Testis (tissue), 3 donors: ENCODE measurements around the gene KCNC3. TPM values are rescaled to one million over a fixed set of nuclear protein-coding genes. Genes with fewer than 3 reads are reported as not detected.
"Not testable (repeated sequence)": the region's sequence is repeated elsewhere in the genome, so short reads cannot be mapped to it uniquely, and the experiment has no call there.

Source experiments
- DNase-seq: peaks from one replicate; pipeline ENCODE4 v3.0.0-alpha.2; 2019
- H3K27ac ChIP-seq, 2 donors: fragments of 200-600 bp; sonication (generic); one replicate each; pipeline ENCODE4 v1.5.1; 2019
- H3K27me3 ChIP-seq: fragments of 200-600 bp; sonication (generic); one replicate; pipeline ENCODE4 v1.5.1; 2019
- H3K36me3 ChIP-seq: fragments of 200-600 bp; sonication (generic); one replicate; pipeline ENCODE4 v1.5.1; 2017; ENCODE audit warnings: low read depth; ENCODE audit errors: missing control alignments
- H3K4me1 ChIP-seq: fragments of 200-600 bp; sonication (generic); one replicate; pipeline ENCODE4 v1.5.1; 2019
- H3K4me3 ChIP-seq, 2 donors: fragments of 200-600 bp; sonication (generic); one replicate each; pipeline ENCODE4 v1.5.1; 2017 to 2019
- H3K9me3 ChIP-seq: fragments of 200-600 bp; sonication (generic); one replicate; pipeline ENCODE4 v1.5.1; 2017
- POLR2A ChIP-seq: fragments of 450-650 bp; IDR thresholded peaks from one replicate; pipeline ENCODE4 v1.6.1; 2017; ENCODE audit warnings: antibody characterized with exemption, mild to moderate bottlenecking, moderate library complexity
- WGBS, 2 donors: methylation state at CpG; one replicate each; pipeline ENCODE4 v1.1.5; 2018; 5-methylcytosine and 5-hydroxymethylcytosine counted together
- intact Hi-C: fragments of 100-400 bp; cut with DNase I; formaldehyde crosslinking; loops from one replicate; pipeline ENCODE4 v1.15.1; 2023; ENCODE audit warnings: low total_unique reads
- polyA plus RNA-seq: library from polyadenylated mRNA; stranded (reverse); fragments of 350-450 nt; fragmentation: Illumina TruSeq; extraction: RNeasy Lipid Tissue Mini Kit (QIAGEN cat#74804); gene quantifications from one replicate; pipeline ENCODE4 v1.2.3, GENCODE V29; 2014; ENCODE audit warnings: low read depth, low replicate concordance; ENCODE audit not compliant: insufficient read depth
- total RNA-seq, 2 donors: library from RNA; depleted of rRNA; stranded (reverse); fragments of >200 nt; gene quantifications; one replicate each; pipeline ENCODE4 v1.2.3, GENCODE V29; 2016
- TF ChIP-seq, protein P1 (sequence below), 3 experiments: fragments of 450-650 bp in 2 of 3; fragments of 200-600 bp in 1 of 3; sonication (generic) in 1 of 3; IDR thresholded peaks; one replicate each; pipeline ENCODE4 v1.5.1; 2016 to 2019; ENCODE audit warnings: antibody characterized with exemption in 3 of 3, mild to moderate bottlenecking in 2 of 3, moderate library complexity in 1 of 3

KCNC3 gene
- total and polyA plus RNA-seq, 3 donors from 2014 or later = 6.9 to 16.0 (median 7.7) TPM

DNA sequence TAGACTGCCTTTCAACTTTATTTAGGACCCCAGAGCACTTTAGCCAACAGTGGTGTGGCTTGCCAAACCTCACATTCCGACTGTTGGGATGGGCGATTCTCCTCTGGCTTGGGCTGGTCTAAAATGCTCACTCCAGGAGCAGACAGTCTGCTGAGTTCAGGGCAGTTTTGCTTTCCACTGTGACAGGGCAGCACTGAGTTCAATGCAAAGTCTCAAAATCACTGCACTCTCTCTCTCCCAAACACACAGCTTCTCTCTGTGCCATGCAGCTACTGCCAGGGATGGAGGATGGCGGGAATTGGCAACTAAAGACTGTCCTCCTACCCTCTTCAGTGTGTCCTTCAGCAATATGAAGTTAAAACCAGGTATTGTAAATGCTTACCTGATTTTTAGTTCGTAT, 23.1 kb upstream of the KCNC3 start:
- no peaks in the 10 kb centered on the region for H3K36me3 ChIP-seq
- DNase-seq = no peak
- no peaks in the 10 kb centered on the region for H3K4me1 ChIP-seq
- no peaks in the 10 kb centered on the region for H3K9me3 ChIP-seq
- no peak overlapping the region for H3K27ac ChIP-seq
- TF ChIP-seq, protein P1, sequence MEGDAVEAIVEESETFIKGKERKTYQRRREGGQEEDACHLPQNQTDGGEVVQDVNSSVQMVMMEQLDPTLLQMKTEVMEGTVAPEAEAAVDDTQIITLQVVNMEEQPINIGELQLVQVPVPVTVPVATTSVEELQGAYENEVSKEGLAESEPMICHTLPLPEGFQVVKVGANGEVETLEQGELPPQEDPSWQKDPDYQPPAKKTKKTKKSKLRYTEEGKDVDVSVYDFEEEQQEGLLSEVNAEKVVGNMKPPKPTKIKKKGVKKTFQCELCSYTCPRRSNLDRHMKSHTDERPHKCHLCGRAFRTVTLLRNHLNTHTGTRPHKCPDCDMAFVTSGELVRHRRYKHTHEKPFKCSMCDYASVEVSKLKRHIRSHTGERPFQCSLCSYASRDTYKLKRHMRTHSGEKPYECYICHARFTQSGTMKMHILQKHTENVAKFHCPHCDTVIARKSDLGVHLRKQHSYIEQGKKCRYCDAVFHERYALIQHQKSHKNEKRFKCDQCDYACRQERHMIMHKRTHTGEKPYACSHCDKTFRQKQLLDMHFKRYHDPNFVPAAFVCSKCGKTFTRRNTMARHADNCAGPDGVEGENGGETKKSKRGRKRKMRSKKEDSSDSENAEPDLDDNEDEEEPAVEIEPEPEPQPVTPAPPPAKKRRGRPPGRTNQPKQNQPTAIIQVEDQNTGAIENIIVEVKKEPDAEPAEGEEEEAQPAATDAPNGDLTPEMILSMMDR (IDR thresholded peaks at IDR 0.05) = no peak
- no peak for TF ChIP-seq POLR2A
- no peaks in the 10 kb centered on the region for H3K27me3 ChIP-seq
- no peak overlapping the region for H3K4me3 ChIP-seq
- 68 to 76% methylated on average over 4 of the region's 4 CpGs for WGBS, 2 donors
- intact Hi-C loops = loop anchor here (5.0 kb wide), 1 partner anchor 410 kb away; no protein-coding TSS in a partner anchor

DNA sequence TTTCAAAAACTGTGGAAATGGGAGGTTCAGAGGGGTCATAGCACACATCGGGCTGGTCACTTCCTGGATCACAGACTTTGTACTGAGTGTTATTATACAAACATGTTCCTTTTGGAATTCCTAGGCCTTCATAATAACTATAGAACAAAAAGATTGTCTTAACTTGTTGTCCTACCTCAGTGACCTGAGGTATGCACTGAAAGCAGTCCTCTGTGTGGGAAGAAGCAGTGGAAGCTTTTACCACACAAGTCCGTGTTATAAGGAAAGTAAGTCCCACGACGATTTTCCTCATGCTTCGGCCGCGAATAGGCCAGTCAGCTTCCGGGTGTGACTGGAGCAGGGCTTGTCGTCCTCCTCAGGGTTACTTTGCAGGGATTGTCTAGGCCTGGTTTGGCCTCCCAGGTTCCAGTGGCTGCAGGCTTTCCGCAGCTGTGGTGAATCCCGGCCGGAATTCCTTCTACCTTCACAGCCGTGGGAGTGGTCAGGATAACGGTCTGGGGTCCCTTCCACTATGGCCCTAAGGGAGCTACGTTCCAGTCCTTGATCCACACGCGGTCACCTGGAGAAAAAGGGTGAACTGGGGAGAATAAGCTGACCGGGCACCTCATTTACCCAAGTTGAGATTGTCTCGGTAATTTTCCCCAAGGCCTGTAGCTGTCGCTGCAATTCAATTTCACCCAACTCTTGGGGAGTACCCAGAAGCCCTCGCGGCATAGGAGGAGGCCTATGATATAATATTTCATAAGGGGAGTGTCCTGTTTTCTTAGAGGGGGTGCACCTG, 20.3 kb upstream of the KCNC3 start:
- Histone ChIP-seq H3K27me3 (no peaks in the 10 kb centered on the region), H3K4me3 (no peak overlapping the region), H3K9me3 (no peaks in the 10 kb centered on the region), H3K36me3 (no peaks in the 10 kb centered on the region), H3K27ac (no peak overlapping the region), H3K4me1 (no peaks in the 10 kb centered on the region)
- 62 to 78% methylated on average over 22 of the region's 22 CpGs for WGBS, 2 donors
- no peak for DNase-seq
- no peak for TF ChIP-seq POLR2A
- TF ChIP-seq, protein P1 (IDR thresholded peaks at IDR 0.05) = no peak
- intact Hi-C loops = loop anchor here (5.0 kb wide), 1 partner anchor 413 kb away; no protein-coding TSS in a partner anchor

DNA sequence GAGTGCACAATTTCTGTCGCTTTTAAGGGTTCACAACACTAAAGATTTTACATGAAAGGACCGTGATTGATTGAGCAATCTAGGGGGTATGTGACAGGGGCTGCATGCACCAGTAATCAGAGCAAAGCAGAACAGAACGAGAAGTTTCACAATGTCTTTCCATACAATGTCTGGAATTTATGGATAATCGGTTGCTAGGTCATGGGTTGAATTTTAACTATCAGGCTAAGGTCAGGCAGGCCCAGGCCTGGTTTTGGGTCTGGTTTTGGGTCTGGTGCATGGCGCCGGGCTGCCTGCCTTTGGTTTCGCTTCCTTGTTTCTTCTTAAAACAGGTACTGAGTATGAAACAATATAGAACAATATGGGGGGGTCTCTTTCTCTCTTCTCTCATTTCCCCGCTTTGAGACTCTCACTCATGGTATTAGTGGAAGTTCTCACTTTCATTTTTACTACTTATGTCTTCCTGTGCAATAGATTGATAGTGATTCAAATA, 18.0 kb upstream of the KCNC3 start:
- intact Hi-C loops, H3K27me3 ChIP-seq, H3K9me3 ChIP-seq, DNase-seq, H3K4me1 ChIP-seq, H3K27ac ChIP-seq, H3K36me3 ChIP-seq, H3K4me3 ChIP-seq: not testable (repeated sequence)
- WGBS, 2 donors = 74 to 80% methylated on average over 8 of the region's 8 CpGs

DNA sequence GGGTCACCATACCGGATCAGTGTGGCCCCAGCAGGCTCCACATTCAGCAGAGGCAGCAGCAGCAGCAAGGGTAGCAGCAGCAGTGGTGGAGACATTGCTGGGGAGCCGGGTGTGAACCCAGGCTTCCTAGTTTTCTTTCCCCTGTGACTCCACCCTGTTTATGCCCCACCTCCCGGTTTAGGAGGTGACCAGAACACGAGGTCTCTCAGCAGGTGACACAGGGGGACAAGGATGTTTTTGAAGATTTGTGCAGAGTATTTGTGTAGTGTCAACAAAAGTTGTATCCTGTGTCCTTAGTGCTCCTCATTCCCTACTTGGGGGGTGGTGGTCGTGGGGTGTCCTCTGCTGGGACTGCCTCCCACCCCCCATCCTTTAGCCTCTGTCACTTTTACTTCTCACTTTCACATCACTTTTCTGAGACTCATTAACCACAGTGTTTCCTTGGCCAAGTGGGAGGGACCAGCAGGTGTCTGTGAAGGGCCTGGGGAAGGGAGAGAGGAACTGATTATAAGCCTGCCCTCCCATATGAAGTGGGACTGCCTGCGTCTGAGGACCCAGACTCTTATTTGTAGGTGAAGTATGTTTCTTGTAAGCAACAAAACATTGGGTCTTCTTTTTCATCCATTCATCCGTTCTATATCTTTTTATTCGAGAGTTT, 15.6 kb upstream of the KCNC3 start:
- Histone ChIP-seq H3K4me1 (no peaks in the 10 kb centered on the region), H3K27me3 (no peaks in the 10 kb centered on the region), H3K27ac (no peak overlapping the region), H3K4me3 (no peak overlapping the region), H3K9me3 (no peaks in the 10 kb centered on the region), H3K36me3 (no peaks in the 10 kb centered on the region)
- TF ChIP-seq POLR2A = no peak
- TF ChIP-seq, protein P1 (IDR thresholded peaks at IDR 0.05) = no peak
- intact Hi-C loops = no loop called here
- WGBS, 2 donors = 78 to 83% methylated on average over 8 of the region's 8 CpGs
- no peak for DNase-seq

DNA sequence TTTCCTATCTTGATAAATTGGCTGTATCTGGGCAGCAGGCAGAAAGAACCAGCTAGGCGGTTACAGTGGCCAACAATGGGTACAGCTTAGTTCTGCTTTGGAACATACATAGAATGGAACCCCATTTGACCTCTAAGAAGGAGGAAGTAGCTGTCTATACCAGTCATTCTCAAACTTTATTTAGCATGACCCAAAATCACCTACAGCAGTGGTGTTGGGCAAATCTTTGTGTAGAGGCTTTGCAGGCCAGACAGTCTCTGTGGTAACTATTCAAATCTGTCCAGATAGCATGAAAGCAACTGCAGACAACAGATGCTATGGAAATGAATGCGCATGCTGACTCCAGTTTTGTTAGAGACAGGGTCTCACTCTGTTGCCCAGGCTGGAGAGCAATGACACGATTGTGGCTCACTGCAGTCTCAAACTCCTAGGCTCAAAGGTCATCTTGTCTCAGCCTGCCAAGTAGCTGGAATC, 12.0 kb upstream of the KCNC3 start:
- no peaks in the 10 kb centered on the region for H3K27me3 ChIP-seq
- 86 to 89% methylated on average over 3 of the region's 3 CpGs for WGBS, 2 donors
- DNase-seq = no peak
- H3K36me3 ChIP-seq = no peaks in the 10 kb centered on the region
- H3K4me3 ChIP-seq = no peak overlapping the region
- no peaks in the 10 kb centered on the region for H3K9me3 ChIP-seq
- no peaks in the 10 kb centered on the region for H3K4me1 ChIP-seq
- no peak for TF ChIP-seq POLR2A
- TF ChIP-seq, protein P1 (IDR thresholded peaks at IDR 0.05) = no peak
- intact Hi-C loops = no loop called here
- no peak overlapping the region for H3K27ac ChIP-seq
